Neural cell (in vitro differentiated cells): ENCODE data around the gene PLCL1. TPM values are rescaled to one million over a fixed set of nuclear protein-coding genes. Genes with fewer than 3 reads are reported as not detected.

Experiments used
- H2AFZ ChIP-seq: fragments of 200-600, 300-800 bp; sonication (generic), shearing (Covaris generic); 2 replicates; pipeline ENCODE4 v1.6.0; 2014; ENCODE audit warnings: low read depth, mild to moderate bottlenecking, antibody characterized with exemption, low read length, moderate library complexity
- H3F3A ChIP-seq: fragments of 200-600 bp; shearing (Covaris generic); 2 replicates; pipeline ENCODE4 v1.6.1; 2016; ENCODE audit warnings: mild to moderate bottlenecking, moderate library complexity, mixed read lengths, antibody characterized with exemption, low read length; ENCODE audit not compliant: insufficient read depth, poor library complexity, severe bottlenecking
- H3K27ac ChIP-seq: fragments of 200-600, 300-800 bp; sonication (generic), shearing (Covaris generic); 2 replicates; pipeline ENCODE4 v1.5.1; 2014; ENCODE audit warnings: mild to moderate bottlenecking, low read length, moderate library complexity
- H3K27me3 ChIP-seq: fragments of 300-800, 200-600 bp; sonication (generic), shearing (Covaris generic); 2 replicates; pipeline ENCODE4 v1.6.0; 2014; ENCODE audit warnings: mild to moderate bottlenecking, low read depth, low read length, moderate library complexity; ENCODE audit not compliant: insufficient read depth
- H3K36me3 ChIP-seq: fragments of 300-800, 200-600 bp; sonication (generic), shearing (Covaris generic); 2 replicates; pipeline ENCODE4 v1.5.1; 2014; ENCODE audit warnings: mild to moderate bottlenecking, antibody characterized with exemption, low read length, moderate library complexity; ENCODE audit not compliant: insufficient read depth
- H3K4me2 ChIP-seq: fragments of 300-800, 200-600 bp; sonication (generic), shearing (Covaris generic); 2 replicates; pipeline ENCODE4 v1.6.0; 2014; ENCODE audit warnings: mild to moderate bottlenecking, low read length
- H3K4me3 ChIP-seq: fragments of 300-800, 200-600 bp; sonication (generic), shearing (Covaris generic); 2 replicates; pipeline ENCODE4 v1.5.1; 2014; ENCODE audit warnings: mild to moderate bottlenecking, low read length, moderate library complexity
- H3K79me2 ChIP-seq: fragments of 200-600 bp; shearing (Covaris generic); replicated peaks from 2 replicates; pipeline ENCODE4 v1.6.0; 2014; ENCODE audit warnings: mild to moderate bottlenecking, low read length, moderate library complexity; ENCODE audit not compliant: insufficient read depth
- H3K9ac ChIP-seq: fragments of 300-800, 200-600 bp; sonication (generic), shearing (Covaris generic); 2 replicates; pipeline ENCODE4 v1.6.1; 2016; ENCODE audit warnings: mild to moderate bottlenecking, low read length, mixed read lengths
- H3K9me2 ChIP-seq: fragments of 200-600 bp; shearing (Covaris generic); 2 replicates; pipeline ENCODE4 v1.6.1; 2016; ENCODE audit warnings: mild to moderate bottlenecking, low read length, mixed read lengths; ENCODE audit not compliant: insufficient read depth
- H3K9me3 ChIP-seq: fragments of 200-600, 300-800 bp; sonication (generic), shearing (Covaris generic); 2 replicates; pipeline ENCODE4 v1.6.1; 2016; ENCODE audit warnings: mild to moderate bottlenecking, mixed run types, low read length, moderate library complexity, mixed read lengths
- H4K20me1 ChIP-seq: fragments of 200-600 bp; shearing (Covaris generic); 2 replicates; pipeline ENCODE4 v1.6.1; 2016; ENCODE audit warnings: mild to moderate bottlenecking, mixed run types; ENCODE audit not compliant: insufficient read depth
- EP300 ChIP-seq: fragments of 450-650 bp; conservative IDR thresholded peaks from 2 replicates; pipeline ENCODE4 v1.6.1; 2014; ENCODE audit warnings: antibody characterized with exemption, mild to moderate bottlenecking, moderate library complexity; ENCODE audit not compliant: poor library complexity, severe bottlenecking
- EZH2 ChIP-seq: fragments of 200-600, 300-800 bp; shearing (Covaris generic), sonication (generic); IDR thresholded peaks from 2 replicates; pipeline ENCODE4 v1.6.1; 2014; ENCODE audit warnings: antibody characterized with exemption, low read length, borderline replicate concordance, mild to moderate bottlenecking; ENCODE audit not compliant: insufficient read depth, poor library complexity, severe bottlenecking
- MXI1 ChIP-seq: fragments of 450-650 bp; conservative IDR thresholded peaks from 2 replicates; pipeline ENCODE4 v1.6.1; 2014; ENCODE audit warnings: antibody characterized with exemption, mild to moderate bottlenecking; ENCODE audit not compliant: poor library complexity, severe bottlenecking
- POLR2AphosphoS5 ChIP-seq: IDR thresholded peaks from 2 replicates; pipeline ENCODE4 v1.6.1; 2012
- RAD21 ChIP-seq: fragments of 450-650 bp; conservative IDR thresholded peaks from 2 replicates; pipeline ENCODE4 v1.6.1; 2014; ENCODE audit warnings: antibody characterized with exemption, mild to moderate bottlenecking, moderate library complexity
- SMC3 ChIP-seq: fragments of 450-650 bp; conservative IDR thresholded peaks from 2 replicates; pipeline ENCODE4 v1.6.1; 2014; ENCODE audit warnings: antibody characterized with exemption, mild to moderate bottlenecking, moderate library complexity; ENCODE audit not compliant: poor library complexity
- TAF1 ChIP-seq: IDR thresholded peaks from 2 replicates; pipeline ENCODE4 v1.6.1; 2012; ENCODE audit warnings: low read depth
- polyA plus RNA-seq: library from polyadenylated mRNA; depleted of rRNA; stranded (reverse); fragments of >200 nt; gene quantifications from 2 replicates; pipeline ENCODE4 v1.2.3, GENCODE V29; 2014
- TF ChIP-seq, protein P1 (sequence below): fragments of 450-650 bp; IDR thresholded peaks from 2 replicates; pipeline ENCODE4 v1.5.1; 2014; ENCODE audit warnings: antibody characterized with exemption, mild to moderate bottlenecking, moderate library complexity; ENCODE audit not compliant: poor library complexity, severe bottlenecking
- TF ChIP-seq, protein P2 (sequence below): IDR thresholded peaks from 2 replicates; pipeline ENCODE4 v1.6.1; 2012; ENCODE audit warnings: borderline replicate concordance

PLCL1 gene
- polyA plus RNA-seq, 1 donor from 2014 or later: 6.8 TPM

DNA sequence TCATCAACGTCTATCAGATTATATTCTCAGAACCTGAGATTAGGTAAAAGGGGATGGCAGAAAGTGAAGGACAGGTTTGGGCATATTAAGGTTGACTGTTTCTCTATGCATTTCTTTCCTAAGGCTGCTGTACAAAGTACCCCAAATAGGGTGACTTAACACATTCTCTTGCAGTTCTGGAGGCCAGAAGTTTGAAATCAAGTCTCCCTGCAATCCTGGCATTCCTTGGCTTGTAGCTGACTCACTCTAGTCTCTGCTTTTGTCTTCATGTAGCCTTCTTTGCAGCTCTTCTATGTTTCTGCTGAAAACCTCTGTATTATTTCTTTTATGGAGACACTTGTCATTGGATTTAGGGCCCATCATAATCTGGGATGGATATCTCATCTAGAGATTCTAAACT, 364.3 kb downstream of the PLCL1 start:
- no peak overlapping the region for H3K9ac ChIP-seq
- H3K79me2 ChIP-seq: no peaks in the 10 kb centered on the region
- H3K4me2 ChIP-seq: no peak overlapping the region
- no peak overlapping the region for H3K4me3 ChIP-seq
- no peaks in the 10 kb centered on the region for H4K20me1 ChIP-seq
- no peaks in the 10 kb centered on the region for H3K9me3 ChIP-seq
- TF ChIP-seq EP300 (no peak), SMC3 (no peak), MXI1 (no peak), EZH2 (no peak), POLR2AphosphoS5 (no peak), RAD21 (no peak), TAF1 (no peak)
- TF ChIP-seq, protein P1, sequence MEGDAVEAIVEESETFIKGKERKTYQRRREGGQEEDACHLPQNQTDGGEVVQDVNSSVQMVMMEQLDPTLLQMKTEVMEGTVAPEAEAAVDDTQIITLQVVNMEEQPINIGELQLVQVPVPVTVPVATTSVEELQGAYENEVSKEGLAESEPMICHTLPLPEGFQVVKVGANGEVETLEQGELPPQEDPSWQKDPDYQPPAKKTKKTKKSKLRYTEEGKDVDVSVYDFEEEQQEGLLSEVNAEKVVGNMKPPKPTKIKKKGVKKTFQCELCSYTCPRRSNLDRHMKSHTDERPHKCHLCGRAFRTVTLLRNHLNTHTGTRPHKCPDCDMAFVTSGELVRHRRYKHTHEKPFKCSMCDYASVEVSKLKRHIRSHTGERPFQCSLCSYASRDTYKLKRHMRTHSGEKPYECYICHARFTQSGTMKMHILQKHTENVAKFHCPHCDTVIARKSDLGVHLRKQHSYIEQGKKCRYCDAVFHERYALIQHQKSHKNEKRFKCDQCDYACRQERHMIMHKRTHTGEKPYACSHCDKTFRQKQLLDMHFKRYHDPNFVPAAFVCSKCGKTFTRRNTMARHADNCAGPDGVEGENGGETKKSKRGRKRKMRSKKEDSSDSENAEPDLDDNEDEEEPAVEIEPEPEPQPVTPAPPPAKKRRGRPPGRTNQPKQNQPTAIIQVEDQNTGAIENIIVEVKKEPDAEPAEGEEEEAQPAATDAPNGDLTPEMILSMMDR: no peak
- TF ChIP-seq, protein P2, sequence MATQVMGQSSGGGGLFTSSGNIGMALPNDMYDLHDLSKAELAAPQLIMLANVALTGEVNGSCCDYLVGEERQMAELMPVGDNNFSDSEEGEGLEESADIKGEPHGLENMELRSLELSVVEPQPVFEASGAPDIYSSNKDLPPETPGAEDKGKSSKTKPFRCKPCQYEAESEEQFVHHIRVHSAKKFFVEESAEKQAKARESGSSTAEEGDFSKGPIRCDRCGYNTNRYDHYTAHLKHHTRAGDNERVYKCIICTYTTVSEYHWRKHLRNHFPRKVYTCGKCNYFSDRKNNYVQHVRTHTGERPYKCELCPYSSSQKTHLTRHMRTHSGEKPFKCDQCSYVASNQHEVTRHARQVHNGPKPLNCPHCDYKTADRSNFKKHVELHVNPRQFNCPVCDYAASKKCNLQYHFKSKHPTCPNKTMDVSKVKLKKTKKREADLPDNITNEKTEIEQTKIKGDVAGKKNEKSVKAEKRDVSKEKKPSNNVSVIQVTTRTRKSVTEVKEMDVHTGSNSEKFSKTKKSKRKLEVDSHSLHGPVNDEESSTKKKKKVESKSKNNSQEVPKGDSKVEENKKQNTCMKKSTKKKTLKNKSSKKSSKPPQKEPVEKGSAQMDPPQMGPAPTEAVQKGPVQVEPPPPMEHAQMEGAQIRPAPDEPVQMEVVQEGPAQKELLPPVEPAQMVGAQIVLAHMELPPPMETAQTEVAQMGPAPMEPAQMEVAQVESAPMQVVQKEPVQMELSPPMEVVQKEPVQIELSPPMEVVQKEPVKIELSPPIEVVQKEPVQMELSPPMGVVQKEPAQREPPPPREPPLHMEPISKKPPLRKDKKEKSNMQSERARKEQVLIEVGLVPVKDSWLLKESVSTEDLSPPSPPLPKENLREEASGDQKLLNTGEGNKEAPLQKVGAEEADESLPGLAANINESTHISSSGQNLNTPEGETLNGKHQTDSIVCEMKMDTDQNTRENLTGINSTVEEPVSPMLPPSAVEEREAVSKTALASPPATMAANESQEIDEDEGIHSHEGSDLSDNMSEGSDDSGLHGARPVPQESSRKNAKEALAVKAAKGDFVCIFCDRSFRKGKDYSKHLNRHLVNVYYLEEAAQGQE: no peak
- H3K9me2 ChIP-seq: no peaks in the 10 kb centered on the region
- no peak overlapping the region for H3K27ac ChIP-seq
- no peaks in the 10 kb centered on the region for H3K27me3 ChIP-seq
- H2AFZ ChIP-seq: no peak overlapping the region
- H3K36me3 ChIP-seq: no peaks in the 10 kb centered on the region
- no peaks in the 10 kb centered on the region for H3F3A ChIP-seq

DNA sequence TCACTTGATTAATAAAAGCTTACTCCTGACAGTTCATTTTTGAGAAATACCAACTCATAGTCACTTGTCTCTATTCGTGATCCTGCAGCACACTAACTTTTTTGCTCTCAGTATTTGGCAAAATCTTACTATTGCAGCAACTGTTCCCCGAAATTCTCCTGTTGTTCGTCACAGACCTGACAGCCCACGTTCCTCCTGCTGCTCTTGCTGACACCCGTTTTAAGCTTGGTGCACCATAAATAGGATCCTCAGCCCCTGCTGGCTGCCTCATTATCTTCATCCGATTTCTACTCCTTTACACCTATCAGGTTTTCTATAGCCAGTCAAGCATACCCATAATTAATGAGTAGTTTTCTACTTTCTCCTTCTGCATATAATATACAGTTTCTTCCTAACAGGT, 368.8 kb downstream of the PLCL1 start:
- H3K4me3 ChIP-seq: no peak overlapping the region
- no peak overlapping the region for H2AFZ ChIP-seq
- TF ChIP-seq EP300 (no peak), SMC3 (no peak), EZH2 (no peak), RAD21 (no peak), TAF1 (no peak), MXI1 (no peak), POLR2AphosphoS5 (no peak)
- TF ChIP-seq, protein P2: no peak
- TF ChIP-seq, protein P1: no peak
- H3K4me2 ChIP-seq: no peak overlapping the region
- H3K9ac ChIP-seq: no peak overlapping the region
- no peaks in the 10 kb centered on the region for H3K79me2 ChIP-seq
- no peaks in the 10 kb centered on the region for H3F3A ChIP-seq
- no peaks in the 10 kb centered on the region for H3K9me2 ChIP-seq
- H4K20me1 ChIP-seq: no peaks in the 10 kb centered on the region
- H3K27me3 ChIP-seq: no peaks in the 10 kb centered on the region
- no peak overlapping the region for H3K27ac ChIP-seq
- H3K9me3 ChIP-seq: no peaks in the 10 kb centered on the region
- H3K36me3 ChIP-seq: no peaks in the 10 kb centered on the region
